GM18870 (cell line): ENCODE measurements around the gene XPOT.

ENCODE experiments used
- ATAC-seq: cut with Tn5 transposase; IDR thresholded peaks from one replicate; pipeline ENCODE4 v1.9.1; 2021; ENCODE audit warnings: moderate library complexity; ENCODE audit not compliant: unreplicated experiment

XPOT gene

GRCh38 chr12:64419696-64420095, 15.5 kb downstream of the XPOT start:
- ATAC-seq, result no peak

- no peak for ATAC-seq
Measured at GRCh38 chr12:64427988-64428387, 23.8 kb downstream of the XPOT start.

GRCh38 chr12:64428956-64429355, 24.8 kb downstream of the XPOT start:
- ATAC-seq, result no peak

- no peak for ATAC-seq
Measured at GRCh38 chr12:64430886-64431285, 26.7 kb downstream of the XPOT start.

GRCh38 chr12:64431791-64432190, 27.6 kb downstream of the XPOT start:
- ATAC-seq, result no peak

- ATAC-seq, result no peak
Measured at GRCh38 chr12:64433915-64434314, 29.7 kb downstream of the XPOT start.

GRCh38 chr12:64440100-64440499, 35.9 kb downstream of the XPOT start:
- no peak for ATAC-seq

- ATAC-seq, result no peak
Measured at GRCh38 chr12:64445490-64445889, 41.3 kb downstream of the XPOT start.

- no peak for ATAC-seq
Measured at GRCh38 chr12:64446295-64446694, 42.1 kb downstream of the XPOT start.

GRCh38 chr12:64450057-64450640, 46.0 kb downstream of the XPOT start:
- no peak for ATAC-seq

GRCh38 chr12:64450711-64451486, 46.7 kb downstream of the XPOT start:
- no peak for ATAC-seq

- peak; percentile 65 for ATAC-seq
Measured at GRCh38 chr12:64451687-64452558, 47.7 kb downstream of the XPOT start, which contains the start of gene TBK1. TSS of gene TBK1 (plus strand) at chr12:64452120. CDS start at chr12:64455871, 3,751 bp downstream.

GRCh38 chr12:64452559-64453329, 48.6 kb downstream of the XPOT start:
- no peak for ATAC-seq

- no peak for ATAC-seq
Measured at GRCh38 chr12:64455506-64455905, 51.3 kb downstream of the XPOT start.

- ATAC-seq, result no peak
Measured at GRCh38 chr12:64456119-64456518, 51.9 kb downstream of the XPOT start.

GRCh38 chr12:64457032-64457431, 52.8 kb downstream of the XPOT start:
- no peak for ATAC-seq

- no peak for ATAC-seq
Measured at GRCh38 chr12:64457466-64457865, 53.3 kb downstream of the XPOT start.

- ATAC-seq, result no peak
Measured at GRCh38 chr12:64457923-64458322, 53.7 kb downstream of the XPOT start.

- no peak for ATAC-seq
Measured at GRCh38 chr12:64459394-64459891, 55.3 kb downstream of the XPOT start.

GRCh38 chr12:64461634-64462414, 57.6 kb downstream of the XPOT start:
- no peak for ATAC-seq
